GM12878 (cell line): ENCODE data around the gene NAV3. TPM values are rescaled to one million over a fixed set of nuclear protein-coding genes. Genes with fewer than 3 reads are reported as not detected.

Experiments used
- ATAC-seq: fragments of 200-7000 bp; cut with Tn5 transposase; 3 replicates; pipeline ENCODE4 v1.9.1; 2020; ENCODE audit warnings: mild to moderate bottlenecking, moderate library complexity
- BruUV-seq: library from RNA; stranded (reverse); fragments of 400-500 nt; replicated peaks from 2 replicates; lab custom pipeline; 2021; lab: Mats Ljungman, UMichigan
- CTCF ChIA-PET: fragments of 300-600 bp; sonication (Branson Sonifier 250); formaldehyde crosslinking; extraction: SDS; loops from one replicate; lab custom pipeline; 2021; ENCODE audit warnings: inconsistent platforms; lab: Yijun Ruan, JAX
- POLR2A ChIA-PET: fragments of 350-600 bp; formaldehyde crosslinking; extraction: SDS; loops from one replicate; lab custom pipeline; 2021; ENCODE audit warnings: inconsistent platforms; lab: Charles Lee
- RAD21 ChIA-PET: fragments of 300-600 bp; sonication (Branson Sonifier 250); formaldehyde crosslinking; loops from one replicate; lab custom pipeline; 2023; ENCODE audit warnings: antibody characterized with exemption; ENCODE audit not compliant: unreplicated experiment; lab: Charles Lee
- SMC1A ChIA-PET: fragments of 300-600 bp; sonication (Branson Sonifier 250); formaldehyde crosslinking; loops from one replicate; lab custom pipeline; 2023; ENCODE audit not compliant: unreplicated experiment, uncharacterized antibody; lab: Charles Lee
- DNase-seq: peaks from one replicate; pipeline ENCODE4 v3.0.0-alpha.2; 2011; ENCODE audit warnings: low read depth, low spot score
- FAIRE-seq: peaks from 3 replicates; lab custom pipeline; 2011; peaks lifted over from hg19 to GRCh38; lab: Jason Lieb, UNC
- H2AFZ ChIP-seq: 2 replicates; pipeline ENCODE4 v1.6.0; 2011; ENCODE audit warnings: low read depth, low read length, control low read depth; ENCODE audit not compliant: control insufficient read depth
- H3K27ac ChIP-seq: 2 replicates; pipeline ENCODE4 v1.5.1; 2011; ENCODE audit warnings: control low read depth; ENCODE audit not compliant: control insufficient read depth, insufficient read depth
- H3K27me3 ChIP-seq, 2 experiments: replicated peaks in 1 of 2; 2 replicates each; pipeline versions ENCODE4 v1.6.0 to v1.6.1; 2011; ENCODE audit warnings: low read length in 1 of 2; ENCODE audit not compliant: control insufficient read depth in 2 of 2, insufficient read depth in 2 of 2
- H3K36me3 ChIP-seq, 2 experiments: 2 replicates each; pipeline ENCODE4 v1.5.1; 2011; ENCODE audit warnings: low read length in 1 of 2; ENCODE audit not compliant: control insufficient read depth in 2 of 2, insufficient read depth in 2 of 2
- H3K4me1 ChIP-seq: 2 replicates; pipeline ENCODE4 v1.6.1; 2011; ENCODE audit warnings: mild to moderate bottlenecking, low read length, moderate library complexity, mixed read lengths; ENCODE audit not compliant: control insufficient read depth, insufficient read depth
- H3K4me2 ChIP-seq: 2 replicates; pipeline ENCODE4 v1.6.0; 2011; ENCODE audit warnings: control low read depth; ENCODE audit not compliant: control insufficient read depth, insufficient read depth
- H3K4me3 ChIP-seq: fragments of 200-600 bp; sonication (generic); 2 replicates; pipeline ENCODE4 v1.5.1; 2016
- H3K79me2 ChIP-seq: 2 replicates; pipeline ENCODE4 v1.6.0; 2011; ENCODE audit warnings: low read length; ENCODE audit not compliant: control insufficient read depth, insufficient read depth
- H3K9ac ChIP-seq: 2 replicates; pipeline ENCODE4 v1.8.0; 2011; ENCODE audit warnings: low read length, control low read depth, mixed read lengths; ENCODE audit not compliant: control insufficient read depth, insufficient read depth
- H3K9me3 ChIP-seq: replicated peaks from 3 replicates; pipeline ENCODE4 v1.5.1; 2011; ENCODE audit warnings: mild to moderate bottlenecking, low read length; ENCODE audit not compliant: control insufficient read depth, insufficient read depth
- H4K20me1 ChIP-seq: 2 replicates; pipeline ENCODE4 v1.6.0; 2011; ENCODE audit not compliant: control insufficient read depth, insufficient read depth
- BCL11A ChIP-seq: IDR thresholded peaks from 2 replicates; pipeline ENCODE4 v1.6.1; 2011; ENCODE audit warnings: low read depth, low read length
- CHD2 ChIP-seq: IDR thresholded peaks from 2 replicates; pipeline ENCODE4 v1.6.1; 2011; ENCODE audit warnings: low read depth, low read length, improper control_type of control experiment, borderline replicate concordance
- GABPA ChIP-seq: IDR thresholded peaks from 2 replicates; pipeline ENCODE4 v1.6.1; 2014; ENCODE audit warnings: antibody characterized with exemption, low read depth, mild to moderate bottlenecking, inconsistent platforms
- GATAD2B ChIP-seq: fragments of 450-650 bp; conservative IDR thresholded peaks from 2 replicates; pipeline ENCODE4 v1.6.1; 2017; ENCODE audit warnings: low read depth, mild to moderate bottlenecking, moderate library complexity
- MTA3 ChIP-seq: IDR thresholded peaks from 2 replicates; pipeline ENCODE4 v1.6.1; 2012; ENCODE audit warnings: low read length, inconsistent platforms, borderline replicate concordance
- PAX8 ChIP-seq: fragments of 450-650 bp; IDR thresholded peaks from 2 replicates; pipeline ENCODE4 v1.6.1; 2017; ENCODE audit warnings: mild to moderate bottlenecking, moderate library complexity
- RUNX3 ChIP-seq: IDR thresholded peaks from 2 replicates; pipeline ENCODE4 v1.6.1; 2012; ENCODE audit warnings: low read length, inconsistent platforms
- SP1 ChIP-seq: IDR thresholded peaks from one replicate; pipeline ENCODE4 v1.6.1; 2011; ENCODE audit warnings: low read depth, low read length
- STAT3 ChIP-seq: IDR thresholded peaks from 2 replicates; pipeline ENCODE4 v1.6.1; 2011; ENCODE audit warnings: low read depth, low read length, improper control_type of control experiment
- in situ Hi-C: fragments of 300-500 bp; cut with MboI; formaldehyde crosslinking; loops from 9 replicates; pipeline ENCODE4 v1.14.3; 2018; ENCODE audit warnings: mixed read lengths
- intact Hi-C: fragments of 100-400 bp; cut with micrococcal nuclease; formaldehyde crosslinking; loops from one replicate; pipeline ENCODE4 v1.14.2; 2022; ENCODE audit not compliant: unreplicated experiment
- polyA plus RNA-seq, 11 experiments: library from polyadenylated mRNA; depleted of rRNA in 4 of 11; unstranded in 6 of 11; stranded (reverse) in 5 of 11; fragments of >200 nt; fragmentation: Nextera tagmentation in 4 of 11; fragmentation: Illumina TruSeq in 1 of 11; extraction: Ambion mirVana in 4 of 11; extraction: Trizol in 1 of 11; gene quantifications; 1 replicate in 1 of 11; 2 replicates in 10 of 11; pipeline versions ENCODE4 v1.2.1 to v1.2.3, GENCODE V29; 2011 to 2016; ENCODE audit warnings: inconsistent platforms in 2 of 11, missing spikeins in 2 of 11, low read depth in 1 of 11
- total RNA-seq, 4 experiments: library from RNA; depleted of rRNA in 3 of 4; stranded (reverse); fragments of >200 nt in 3 of 4; fragmentation: Illumina TruSeq in 1 of 4; extraction: Trizol in 1 of 4; gene quantifications; 2 replicates each; pipeline versions ENCODE4 v1.2.1 to v1.2.3, GENCODE V29; 2013 to 2021
- TF ChIP-seq, protein P1 (sequence below): IDR thresholded peaks from 2 replicates; pipeline ENCODE4 v1.6.1; 2011; ENCODE audit warnings: low read depth, low read length, improper control_type of control experiment, borderline replicate concordance
- TF ChIP-seq, protein P2 (sequence below): IDR thresholded peaks from 2 replicates; pipeline ENCODE4 v1.6.1; 2012; ENCODE audit warnings: improper control_type of control experiment, low read depth, low read length; ENCODE audit not compliant: insufficient replicate concordance

The NAV3 gene
- total and polyA plus RNA-seq, 10 of the 15 experiments (the other 5 are each of a cell fraction or from before 2014, with no cell fraction given): 0.05 to 0.51 (median 0.22) TPM; not detected in 1

DNA sequence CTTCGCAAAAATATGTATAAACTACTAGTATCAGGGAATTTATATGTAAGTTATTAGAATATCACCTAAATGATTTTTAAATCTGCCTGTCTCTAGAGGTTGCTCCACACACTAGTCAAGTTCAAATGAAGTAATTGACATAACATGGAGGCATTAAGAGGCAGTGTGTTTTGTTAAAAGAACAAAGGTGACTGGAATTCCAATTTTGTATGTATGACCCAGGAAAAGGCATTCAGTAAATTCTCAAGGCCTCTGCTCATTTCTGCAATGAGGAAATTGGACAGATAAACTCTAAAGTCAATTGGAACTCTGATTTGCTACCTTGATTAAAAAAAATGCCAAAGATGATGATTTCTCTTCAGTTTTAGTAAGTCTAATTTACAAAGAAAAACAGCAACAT lies 117.1 kb downstream of the NAV3 start (continued):
- no peak for TF ChIP-seq GATAD2B
- TF ChIP-seq STAT3: no peak

DNA sequence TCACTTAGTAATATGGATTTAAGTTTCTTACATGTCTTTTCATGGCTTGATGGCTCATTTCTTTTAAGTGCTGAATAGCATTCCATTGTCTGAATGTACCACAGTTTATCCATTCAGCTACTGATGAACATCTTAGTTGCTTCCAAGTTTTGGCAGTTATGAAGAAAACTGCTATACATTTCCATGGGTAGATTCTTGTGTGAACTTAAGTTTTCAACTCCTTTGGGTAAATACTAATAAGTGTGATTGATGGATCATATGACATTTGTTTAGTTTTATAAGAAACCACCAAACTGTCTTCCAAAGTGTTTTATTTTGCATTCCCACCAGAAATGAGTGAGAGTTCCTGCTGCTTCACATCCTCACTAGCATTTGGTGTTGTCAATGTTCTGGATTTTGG lies 119.2 kb downstream of the NAV3 start:
- Histone ChIP-seq H2AFZ (no peak overlapping the region), H3K79me2 (no peaks in the 10 kb centered on the region), H4K20me1 (no peaks in the 10 kb centered on the region), H3K4me2 (no peak overlapping the region), H3K36me3 (no peaks in the 10 kb centered on the region), H3K4me1 (no peaks in the 10 kb centered on the region), H3K9me3 (no peaks in the 10 kb centered on the region), H3K9ac (no peak overlapping the region), H3K4me3 (no peak overlapping the region), H3K27me3 (no peaks in the 10 kb centered on the region), H3K27ac (no peak overlapping the region)
- DNase-seq (no peak), ATAC-seq (no peak), FAIRE-seq (no peak)
- ChIA-PET SMC1A (no interaction called here), RAD21 (no interaction called here), CTCF (no interaction called here), POLR2A (no interaction called here)
- TF ChIP-seq PAX8 (no peak), GABPA (no peak), BCL11A (no peak), CHD2 (no peak), MTA3 (no peak), RUNX3 (no peak), GATAD2B (no peak), SP1 (no peak)
- TF ChIP-seq, protein P1, sequence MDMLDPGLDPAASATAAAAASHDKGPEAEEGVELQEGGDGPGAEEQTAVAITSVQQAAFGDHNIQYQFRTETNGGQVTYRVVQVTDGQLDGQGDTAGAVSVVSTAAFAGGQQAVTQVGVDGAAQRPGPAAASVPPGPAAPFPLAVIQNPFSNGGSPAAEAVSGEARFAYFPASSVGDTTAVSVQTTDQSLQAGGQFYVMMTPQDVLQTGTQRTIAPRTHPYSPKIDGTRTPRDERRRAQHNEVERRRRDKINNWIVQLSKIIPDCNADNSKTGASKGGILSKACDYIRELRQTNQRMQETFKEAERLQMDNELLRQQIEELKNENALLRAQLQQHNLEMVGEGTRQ: no peak
- TF ChIP-seq, protein P2, sequence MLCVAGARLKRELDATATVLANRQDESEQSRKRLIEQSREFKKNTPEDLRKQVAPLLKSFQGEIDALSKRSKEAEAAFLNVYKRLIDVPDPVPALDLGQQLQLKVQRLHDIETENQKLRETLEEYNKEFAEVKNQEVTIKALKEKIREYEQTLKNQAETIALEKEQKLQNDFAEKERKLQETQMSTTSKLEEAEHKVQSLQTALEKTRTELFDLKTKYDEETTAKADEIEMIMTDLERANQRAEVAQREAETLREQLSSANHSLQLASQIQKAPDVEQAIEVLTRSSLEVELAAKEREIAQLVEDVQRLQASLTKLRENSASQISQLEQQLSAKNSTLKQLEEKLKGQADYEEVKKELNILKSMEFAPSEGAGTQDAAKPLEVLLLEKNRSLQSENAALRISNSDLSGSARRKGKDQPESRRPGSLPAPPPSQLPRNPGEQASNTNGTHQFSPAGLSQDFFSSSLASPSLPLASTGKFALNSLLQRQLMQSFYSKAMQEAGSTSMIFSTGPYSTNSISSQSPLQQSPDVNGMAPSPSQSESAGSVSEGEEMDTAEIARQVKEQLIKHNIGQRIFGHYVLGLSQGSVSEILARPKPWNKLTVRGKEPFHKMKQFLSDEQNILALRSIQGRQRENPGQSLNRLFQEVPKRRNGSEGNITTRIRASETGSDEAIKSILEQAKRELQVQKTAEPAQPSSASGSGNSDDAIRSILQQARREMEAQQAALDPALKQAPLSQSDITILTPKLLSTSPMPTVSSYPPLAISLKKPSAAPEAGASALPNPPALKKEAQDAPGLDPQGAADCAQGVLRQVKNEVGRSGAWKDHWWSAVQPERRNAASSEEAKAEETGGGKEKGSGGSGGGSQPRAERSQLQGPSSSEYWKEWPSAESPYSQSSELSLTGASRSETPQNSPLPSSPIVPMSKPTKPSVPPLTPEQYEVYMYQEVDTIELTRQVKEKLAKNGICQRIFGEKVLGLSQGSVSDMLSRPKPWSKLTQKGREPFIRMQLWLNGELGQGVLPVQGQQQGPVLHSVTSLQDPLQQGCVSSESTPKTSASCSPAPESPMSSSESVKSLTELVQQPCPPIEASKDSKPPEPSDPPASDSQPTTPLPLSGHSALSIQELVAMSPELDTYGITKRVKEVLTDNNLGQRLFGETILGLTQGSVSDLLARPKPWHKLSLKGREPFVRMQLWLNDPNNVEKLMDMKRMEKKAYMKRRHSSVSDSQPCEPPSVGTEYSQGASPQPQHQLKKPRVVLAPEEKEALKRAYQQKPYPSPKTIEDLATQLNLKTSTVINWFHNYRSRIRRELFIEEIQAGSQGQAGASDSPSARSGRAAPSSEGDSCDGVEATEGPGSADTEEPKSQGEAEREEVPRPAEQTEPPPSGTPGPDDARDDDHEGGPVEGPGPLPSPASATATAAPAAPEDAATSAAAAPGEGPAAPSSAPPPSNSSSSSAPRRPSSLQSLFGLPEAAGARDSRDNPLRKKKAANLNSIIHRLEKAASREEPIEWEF: no peak
- intact Hi-C loops: no loop called here
- no TSS peak for BruUV-seq
- in situ Hi-C loops: no loop called here
